Naive thymus-derived CD8-positive, alpha-beta T cell (primary cell): ENCODE measurements around the gene FIGNL2. TPM values are rescaled to one million over a fixed set of nuclear protein-coding genes. Genes with fewer than 3 reads are reported as not detected.
A peak's percentile ranks its signal among the peaks of the same experiment; 100 is the strongest.

Source experiments
- ATAC-seq, 2 donors: fragments of 150-1000 bp; cut with Tn5 transposase in 1 of 2; sonication (Bioruptor Pico), chemical (Tn5 transposase) in 1 of 2; 1 replicate in 1 of 2; 2 replicates in 1 of 2; pipeline ENCODE4 v1.10.0; 2021; ENCODE audit warnings: mild to moderate bottlenecking in 2 of 2, moderate library complexity in 2 of 2
- POLR2A ChIA-PET: fragments of 350-600 bp; sonication (Branson Sonifier 250); formaldehyde crosslinking; loops from one replicate; lab custom pipeline; 2021; ENCODE audit warnings: antibody characterized with exemption; lab: Charles Lee
- DNase-seq, 10 donors: peaks; one replicate each; pipeline versions ENCODE4 v3.0.0 to v3.0.0-alpha.2; 2020 to 2022
- H3K27ac Mint-ChIP-seq, 10 donors: one replicate each; pipeline ENCODE4 v1.8.0; 2020 to 2022; ENCODE audit warnings: mild to moderate bottlenecking in 10 of 10, mixed read lengths in 10 of 10, moderate library complexity in 4 of 10, inconsistent platforms in 1 of 10
- H3K27me3 Mint-ChIP-seq, 5 donors: one replicate each; pipeline ENCODE4 v1.8.0; 2021 to 2022; ENCODE audit warnings: mixed read lengths in 5 of 5
- H3K36me3 Mint-ChIP-seq, 3 donors: one replicate each; pipeline ENCODE4 v1.8.0; 2020 to 2022; ENCODE audit warnings: mixed read lengths in 3 of 3, mild to moderate bottlenecking in 2 of 3, inconsistent platforms in 1 of 3
- H3K4me1 Mint-ChIP-seq, 4 donors: one replicate each; pipeline ENCODE4 v1.8.0; 2021 to 2022; ENCODE audit warnings: mixed read lengths in 4 of 4
- H3K4me3 Mint-ChIP-seq, 10 donors: one replicate each; pipeline ENCODE4 v1.8.0; 2020 to 2022; ENCODE audit warnings: mild to moderate bottlenecking in 10 of 10, mixed read lengths in 10 of 10, moderate library complexity in 6 of 10, inconsistent platforms in 1 of 10
- H3K9me3 Mint-ChIP-seq, 9 donors: one replicate each; pipeline ENCODE4 v1.8.0; 2020 to 2022; ENCODE audit warnings: mixed read lengths in 9 of 9, mild to moderate bottlenecking in 3 of 9, inconsistent platforms in 1 of 9, moderate library complexity in 1 of 9
- polyA plus RNA-seq, 3 donors: library from polyadenylated mRNA; unstranded; fragments of 300-500 nt; fragmentation: Illumina TruSeq; gene quantifications; one replicate each; pipeline ENCODE4 v1.2.3, GENCODE V29; 2021
- total RNA-seq, 8 experiments: library from RNA in 2 of 8; stranded (reverse) in 2 of 8; gene quantifications; one replicate each; pipeline ENCODE4 v1.2.3 and lab custom pipeline; 2021 to 2026

FIGNL2 gene
- total and polyA plus RNA-seq, 5 experiments from 2014 or later, result 0.08 to 3.2 (median 1.5) TPM; not detected in 1

- H3K27ac Mint-ChIP-seq, result peak overlapping the region in 1 of 10 donors; percentile 56
- peaks cover 19 to 85% (median 57%) of the 10 kb centered on the region in 5 donors for H3K27me3 Mint-ChIP-seq
- no peaks in the 10 kb centered on the region for H3K9me3 Mint-ChIP-seq
- ATAC-seq (no peak), DNase-seq (no peak)
- H3K36me3 Mint-ChIP-seq, result no peaks in the 10 kb centered on the region
- POLR2A ChIA-PET, result no interaction called here
- peak overlapping the region in 9 of 10 donors; percentile 32 to 70 (median 53) for H3K4me3 Mint-ChIP-seq
- H3K4me1 Mint-ChIP-seq, result peaks cover 14 to 30% (median 23%) of the 10 kb centered on the region in 4 donors
These were observed 16.5 kb upstream of the FIGNL2 start for GRCh38 chr12:51864833-51865670.

GRCh38 chr12:51863933-51864832 is 15.7 kb upstream of the FIGNL2 start:
- peaks cover 18 to 76% (median 55%) of the 10 kb centered on the region in 5 donors for H3K27me3 Mint-ChIP-seq
- H3K36me3 Mint-ChIP-seq, result no peaks in the 10 kb centered on the region
- DNase-seq, result peak in 1 of 10 donors; percentile 14
- H3K4me1 Mint-ChIP-seq, result peaks cover 13 to 25% (median 18%) of the 10 kb centered on the region in 4 donors
- H3K9me3 Mint-ChIP-seq, result no peaks in the 10 kb centered on the region
- peak; percentile 73 to 75 for ATAC-seq
- H3K4me3 Mint-ChIP-seq, result peak overlapping the region; percentile 32 to 79 (median 52)
- H3K27ac Mint-ChIP-seq, result no peak overlapping the region
- POLR2A ChIA-PET, result no interaction called here

GRCh38 chr12:51863363-51863932 is 14.9 kb upstream of the FIGNL2 start:
- DNase-seq (no peak), ATAC-seq (peak; percentile 21 to 28)
- POLR2A ChIA-PET, result no interaction called here
- Mint-ChIP-seq H3K36me3 (no peaks in the 10 kb centered on the region), H3K9me3 (no peaks in the 10 kb centered on the region), H3K4me1 (peaks cover 7 to 19% (median 13%) of the 10 kb centered on the region in 4 donors), H3K27me3 (peaks cover 18 to 69% (median 54%) of the 10 kb centered on the region in 5 donors), H3K27ac (peak overlapping the region in 1 of 10 donors; percentile 78), H3K4me3 (peak overlapping the region in 9 of 10 donors; percentile 46 to 79 (median 64))

GRCh38 chr12:51862947-51863346 is 14.4 kb upstream of the FIGNL2 start:
- POLR2A ChIA-PET, result no interaction called here
- Mint-ChIP-seq H3K4me3 (peak overlapping the region in 8 of 10 donors; percentile 14 to 79 (median 58)), H3K36me3 (no peaks in the 10 kb centered on the region)

GRCh38 chr12:51860986-51861385 is 12.5 kb upstream of the FIGNL2 start:
- H3K4me3 Mint-ChIP-seq, result no peak overlapping the region
- ATAC-seq, result no peak
- DNase-seq, result no peak
- peaks cover 5 to 13% (median 9%) of the 10 kb centered on the region in 4 donors for H3K4me1 Mint-ChIP-seq
- no peak overlapping the region for H3K27ac Mint-ChIP-seq
- H3K9me3 Mint-ChIP-seq, result no peaks in the 10 kb centered on the region
- no peaks in the 10 kb centered on the region for H3K36me3 Mint-ChIP-seq
- peaks cover 12 to 54% (median 45%) of the 10 kb centered on the region in 5 donors for H3K27me3 Mint-ChIP-seq
- POLR2A ChIA-PET, result no interaction called here

More at GRCh38 chr12:51862947-51863346, 14.4 kb upstream of the FIGNL2 start:
- Mint-ChIP-seq H3K4me1 (peaks cover 5 to 14% (median 9%) of the 10 kb centered on the region in 4 donors), H3K27ac (no peak overlapping the region), H3K9me3 (no peaks in the 10 kb centered on the region), H3K27me3 (peaks cover 13 to 64% (median 49%) of the 10 kb centered on the region in 5 donors)
- ATAC-seq (no peak), DNase-seq (no peak)

GRCh38 chr12:51855586-51856428 is 7.3 kb upstream of the FIGNL2 start:
- Mint-ChIP-seq H3K27me3 (peaks cover 0 to 21% (median 8%) of the 10 kb centered on the region in 5 donors), H3K36me3 (no peaks in the 10 kb centered on the region), H3K9me3 (no peaks in the 10 kb centered on the region), H3K4me1 (peaks cover 5 to 15% (median 10%) of the 10 kb centered on the region in 4 donors), H3K27ac (no peak overlapping the region), H3K4me3 (no peak overlapping the region)
- DNase-seq, result no peak
- POLR2A ChIA-PET, result no interaction called here
- no peak for ATAC-seq

- H3K27me3 Mint-ChIP-seq, result peaks cover 0 to 22% (median 10%) of the 10 kb centered on the region in 5 donors
- ATAC-seq, result no peak
- DNase-seq, result no peak
- H3K4me1 Mint-ChIP-seq, result peaks cover 9 to 24% (median 20%) of the 10 kb centered on the region in 4 donors
- no peaks in the 10 kb centered on the region for H3K9me3 Mint-ChIP-seq
- POLR2A ChIA-PET, result no interaction called here
- peak overlapping the region in 1 of 10 donors; percentile 14 for H3K4me3 Mint-ChIP-seq
- peak overlapping the region in 1 of 10 donors; percentile 3 for H3K27ac Mint-ChIP-seq
- no peaks in the 10 kb centered on the region for H3K36me3 Mint-ChIP-seq
These were observed 4.1 kb upstream of the FIGNL2 start for GRCh38 chr12:51852404-51853137.

- DNase-seq (no peak), ATAC-seq (no peak)
- H3K36me3 Mint-ChIP-seq, result no peaks in the 10 kb centered on the region
- peaks cover 11 to 28% (median 23%) of the 10 kb centered on the region in 4 donors for H3K4me1 Mint-ChIP-seq
- H3K27ac Mint-ChIP-seq, result peak overlapping the region in 2 of 10 donors; percentile 27 to 40
- peaks cover 0 to 20% (median 8%) of the 10 kb centered on the region in 5 donors for H3K27me3 Mint-ChIP-seq
- H3K4me3 Mint-ChIP-seq, result no peak overlapping the region
- no peaks in the 10 kb centered on the region for H3K9me3 Mint-ChIP-seq
- POLR2A ChIA-PET, result interaction anchor here (0.6 kb wide), 1 partner anchor 196 kb away, joined by 3 read pairs; no protein-coding TSS in a partner anchor
These were observed 3.1 kb upstream of the FIGNL2 start for GRCh38 chr12:51851413-51852124.

- Mint-ChIP-seq H3K4me1 (peaks cover 13 to 34% (median 28%) of the 10 kb centered on the region in 4 donors), H3K27me3 (peaks cover 0 to 20% (median 7%) of the 10 kb centered on the region in 5 donors), H3K27ac (no peak overlapping the region), H3K4me3 (no peak overlapping the region), H3K9me3 (no peaks in the 10 kb centered on the region), H3K36me3 (no peaks in the 10 kb centered on the region)
- POLR2A ChIA-PET, result interaction anchor here (0.6 kb wide), 1 partner anchor 195 kb away, joined by 3 read pairs; no protein-coding TSS in a partner anchor
- DNase-seq, result no peak
- no peak for ATAC-seq
These were observed 2.4 kb upstream of the FIGNL2 start for GRCh38 chr12:51850965-51851299.

GRCh38 chr12:51850081-51850964 is 1.8 kb upstream of the FIGNL2 start:
- ATAC-seq (no peak), DNase-seq (no peak)
- peaks cover 0 to 22% (median 12%) of the 10 kb centered on the region in 5 donors for H3K27me3 Mint-ChIP-seq
- H3K4me3 Mint-ChIP-seq, result no peak overlapping the region
- no peaks in the 10 kb centered on the region for H3K36me3 Mint-ChIP-seq
- peak overlapping the region in 2 of 10 donors; percentile 11 to 43 for H3K27ac Mint-ChIP-seq
- H3K4me1 Mint-ChIP-seq, result peaks cover 15 to 40% (median 30%) of the 10 kb centered on the region in 4 donors
- no peaks in the 10 kb centered on the region for H3K9me3 Mint-ChIP-seq
- POLR2A ChIA-PET, result no interaction called here
